Measurements from ENCODE around the gene LBP. TPM values are rescaled to one million over a fixed set of nuclear protein-coding genes. Genes with fewer than 3 reads are reported as not detected.

Gene LBP
- total RNA-seq, 1 experiment from 2014 or later: not detected

DNA sequence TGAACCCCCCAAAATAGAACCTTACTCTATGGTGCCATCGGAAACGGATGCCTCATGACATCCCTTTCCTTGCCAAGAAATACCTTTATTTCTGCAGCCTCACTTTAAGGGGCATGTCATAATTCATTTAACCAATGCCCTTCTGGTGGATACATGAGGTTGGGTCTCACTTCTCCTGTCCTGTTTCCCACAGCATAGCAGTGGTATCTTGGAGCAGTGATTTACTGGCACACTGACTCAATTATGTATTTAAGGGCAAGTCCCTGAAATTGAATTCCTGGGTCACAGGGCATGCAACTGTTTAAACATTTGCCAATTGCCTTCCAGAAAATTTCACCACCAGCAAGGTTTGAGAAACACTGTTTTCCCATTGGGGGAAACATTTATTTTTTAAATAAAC lies 639 bp upstream of the LBP start:
- POLR2A ChIA-PET (ENCODE audit: low non-redundant PET): no interaction called here
- Histone ChIP-seq H3K27me3 (replicated peaks; ENCODE audit: insufficient read depth, low read depth, low read length, poor library complexity) (no peaks in the 10 kb centered on the region), H3K36me3 (ENCODE audit: insufficient read depth, low read length, poor library complexity, severe bottlenecking) (no peaks in the 10 kb centered on the region), H3K27ac (ENCODE audit: low read depth, low read length, poor library complexity, severe bottlenecking) (no peak overlapping the region), H3K4me1 (ENCODE audit: insufficient read depth, low read length, poor library complexity, severe bottlenecking) (no peaks in the 10 kb centered on the region), H3K4me3 (ENCODE audit: low read depth, low read length, poor library complexity, severe bottlenecking) (no peak overlapping the region), H3K9me3 (ENCODE audit: low read depth, low read length, poor library complexity, severe bottlenecking) (no peaks in the 10 kb centered on the region)
- intact Hi-C loops (cut with micrococcal nuclease; ENCODE audit: unreplicated experiment): no loop called here
- no peak for TF ChIP-seq EZH2 (IDR thresholded peaks at IDR 0.05; ENCODE audit: borderline replicate concordance, low read depth, low read length, poor library complexity, severe bottlenecking)
- TF ChIP-seq, protein P1, sequence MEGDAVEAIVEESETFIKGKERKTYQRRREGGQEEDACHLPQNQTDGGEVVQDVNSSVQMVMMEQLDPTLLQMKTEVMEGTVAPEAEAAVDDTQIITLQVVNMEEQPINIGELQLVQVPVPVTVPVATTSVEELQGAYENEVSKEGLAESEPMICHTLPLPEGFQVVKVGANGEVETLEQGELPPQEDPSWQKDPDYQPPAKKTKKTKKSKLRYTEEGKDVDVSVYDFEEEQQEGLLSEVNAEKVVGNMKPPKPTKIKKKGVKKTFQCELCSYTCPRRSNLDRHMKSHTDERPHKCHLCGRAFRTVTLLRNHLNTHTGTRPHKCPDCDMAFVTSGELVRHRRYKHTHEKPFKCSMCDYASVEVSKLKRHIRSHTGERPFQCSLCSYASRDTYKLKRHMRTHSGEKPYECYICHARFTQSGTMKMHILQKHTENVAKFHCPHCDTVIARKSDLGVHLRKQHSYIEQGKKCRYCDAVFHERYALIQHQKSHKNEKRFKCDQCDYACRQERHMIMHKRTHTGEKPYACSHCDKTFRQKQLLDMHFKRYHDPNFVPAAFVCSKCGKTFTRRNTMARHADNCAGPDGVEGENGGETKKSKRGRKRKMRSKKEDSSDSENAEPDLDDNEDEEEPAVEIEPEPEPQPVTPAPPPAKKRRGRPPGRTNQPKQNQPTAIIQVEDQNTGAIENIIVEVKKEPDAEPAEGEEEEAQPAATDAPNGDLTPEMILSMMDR (conservative IDR thresholded peaks at IDR 0.05; ENCODE audit: low read depth, low read length): no peak
- CTCF ChIA-PET: no interaction called here
- no TSS peak for BruUV-seq (replicated peaks)
- DNase-seq (ENCODE audit: low spot score): no peak

DNA sequence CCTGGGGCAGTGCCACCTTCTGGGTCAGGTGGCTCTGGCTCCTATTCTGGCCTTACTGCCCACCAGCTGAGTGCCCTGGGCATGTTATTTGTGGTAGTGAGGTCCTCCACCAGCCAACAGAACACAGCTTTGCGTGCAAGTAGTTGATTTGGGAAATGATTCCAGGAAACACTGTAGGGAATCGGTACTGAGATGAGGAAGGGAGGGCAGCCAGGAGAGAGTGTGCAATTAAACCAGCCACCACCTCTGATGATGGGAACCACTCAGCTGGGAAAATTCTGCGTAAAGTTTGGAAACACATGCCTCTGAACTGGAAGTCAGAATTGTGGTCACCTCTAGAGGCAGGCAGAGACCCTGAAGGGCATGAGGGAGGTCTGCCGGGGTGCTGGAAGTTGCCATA lies 459 bp downstream of the LBP start:
- Histone ChIP-seq H3K4me1 (ENCODE audit: insufficient read depth, low read length, poor library complexity, severe bottlenecking) (no peaks in the 10 kb centered on the region), H3K4me3 (ENCODE audit: low read depth, low read length, poor library complexity, severe bottlenecking) (no peak overlapping the region), H3K27ac (ENCODE audit: low read depth, low read length, poor library complexity, severe bottlenecking) (no peak overlapping the region), H3K36me3 (ENCODE audit: insufficient read depth, low read length, poor library complexity, severe bottlenecking) (no peaks in the 10 kb centered on the region), H3K27me3 (replicated peaks; ENCODE audit: insufficient read depth, low read depth, low read length, poor library complexity) (no peaks in the 10 kb centered on the region), H3K9me3 (ENCODE audit: low read depth, low read length, poor library complexity, severe bottlenecking) (no peaks in the 10 kb centered on the region)
- intact Hi-C loops (cut with micrococcal nuclease; ENCODE audit: unreplicated experiment): no loop called here
- no TSS peak for BruUV-seq (replicated peaks)
- ChIA-PET CTCF (no interaction called here), POLR2A (ENCODE audit: low non-redundant PET) (no interaction called here)
- TF ChIP-seq, protein P1 (conservative IDR thresholded peaks at IDR 0.05; ENCODE audit: low read depth, low read length): no peak
- no peak for TF ChIP-seq EZH2 (IDR thresholded peaks at IDR 0.05; ENCODE audit: borderline replicate concordance, low read depth, low read length, poor library complexity, severe bottlenecking)
- no peak for DNase-seq (ENCODE audit: low spot score)

DNA sequence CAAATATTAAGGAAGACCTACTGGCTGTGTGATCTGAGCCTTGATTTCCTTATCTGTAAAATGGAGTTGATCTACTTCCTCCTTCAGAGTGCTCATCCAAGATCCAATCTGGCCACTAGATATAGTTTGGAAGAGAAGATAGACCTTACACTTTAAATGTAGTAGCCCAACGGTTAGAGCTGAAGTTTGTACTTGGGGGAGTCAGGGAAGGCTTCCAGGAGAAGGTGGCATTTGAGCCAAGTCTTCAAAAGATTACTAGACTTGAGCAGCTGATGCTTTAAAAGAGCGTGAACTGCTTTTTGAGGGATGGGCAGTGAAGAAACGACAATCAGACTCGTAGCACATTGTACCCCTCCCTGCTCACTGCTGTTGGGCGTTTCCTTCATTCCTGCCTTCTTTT lies 3.6 kb downstream of the LBP start:
- no peak overlapping the region for H3K27ac ChIP-seq (ENCODE audit: low read depth, low read length, poor library complexity, severe bottlenecking)
- ChIA-PET POLR2A (ENCODE audit: low non-redundant PET) (interaction anchor here (0.6 kb wide), 1 partner anchor 85 kb away, joined by 4 read pairs; the partner anchor contains the start of gene SNHG17), CTCF (no interaction called here)
- no peaks in the 10 kb centered on the region for H3K9me3 ChIP-seq (ENCODE audit: low read depth, low read length, poor library complexity, severe bottlenecking)
- no peaks in the 10 kb centered on the region for H3K4me1 ChIP-seq (ENCODE audit: insufficient read depth, low read length, poor library complexity, severe bottlenecking)
- no peak for TF ChIP-seq EZH2 (IDR thresholded peaks at IDR 0.05; ENCODE audit: borderline replicate concordance, low read depth, low read length, poor library complexity, severe bottlenecking)
- TF ChIP-seq, protein P1 (conservative IDR thresholded peaks at IDR 0.05; ENCODE audit: low read depth, low read length): no peak
- no peaks in the 10 kb centered on the region for H3K27me3 ChIP-seq (replicated peaks; ENCODE audit: insufficient read depth, low read depth, low read length, poor library complexity)
- no peak overlapping the region for H3K4me3 ChIP-seq (ENCODE audit: low read depth, low read length, poor library complexity, severe bottlenecking)
- intact Hi-C loops (cut with micrococcal nuclease; ENCODE audit: unreplicated experiment): no loop called here
- BruUV-seq (replicated peaks): no TSS peak
- DNase-seq (ENCODE audit: low spot score): no peak
- H3K36me3 ChIP-seq (ENCODE audit: insufficient read depth, low read length, poor library complexity, severe bottlenecking): no peaks in the 10 kb centered on the region

Data from A673 (cell line).